COLO829 (cell line): ENCODE results near the gene WNT3A.

Source experiments
- DNase-seq: peaks from one replicate; pipeline ENCODE4 v3.0.0; 2012; ENCODE audit warnings: low spot score

WNT3A gene

DNA sequence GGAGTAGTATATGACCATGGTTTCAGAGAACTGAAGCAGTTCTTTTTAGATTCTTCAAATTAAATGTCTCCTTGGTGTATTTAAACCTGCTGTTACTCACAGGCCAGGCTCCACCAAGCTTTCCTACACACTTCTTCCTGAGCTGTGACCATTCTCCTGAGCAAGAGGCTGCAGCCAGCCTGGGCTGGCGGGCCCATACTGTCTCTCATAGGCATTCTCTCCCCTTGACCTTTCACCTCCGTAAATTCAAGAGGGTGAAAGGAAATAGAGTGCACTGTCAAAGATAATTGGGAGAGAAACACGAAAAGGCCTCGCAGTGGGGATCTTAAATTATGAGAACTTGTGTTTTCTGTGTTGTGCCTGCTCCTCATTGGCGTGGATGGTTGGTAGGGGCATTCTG lies 78.0 kb downstream of the WNT3A start:
- DNase-seq, result no peak

DNA sequence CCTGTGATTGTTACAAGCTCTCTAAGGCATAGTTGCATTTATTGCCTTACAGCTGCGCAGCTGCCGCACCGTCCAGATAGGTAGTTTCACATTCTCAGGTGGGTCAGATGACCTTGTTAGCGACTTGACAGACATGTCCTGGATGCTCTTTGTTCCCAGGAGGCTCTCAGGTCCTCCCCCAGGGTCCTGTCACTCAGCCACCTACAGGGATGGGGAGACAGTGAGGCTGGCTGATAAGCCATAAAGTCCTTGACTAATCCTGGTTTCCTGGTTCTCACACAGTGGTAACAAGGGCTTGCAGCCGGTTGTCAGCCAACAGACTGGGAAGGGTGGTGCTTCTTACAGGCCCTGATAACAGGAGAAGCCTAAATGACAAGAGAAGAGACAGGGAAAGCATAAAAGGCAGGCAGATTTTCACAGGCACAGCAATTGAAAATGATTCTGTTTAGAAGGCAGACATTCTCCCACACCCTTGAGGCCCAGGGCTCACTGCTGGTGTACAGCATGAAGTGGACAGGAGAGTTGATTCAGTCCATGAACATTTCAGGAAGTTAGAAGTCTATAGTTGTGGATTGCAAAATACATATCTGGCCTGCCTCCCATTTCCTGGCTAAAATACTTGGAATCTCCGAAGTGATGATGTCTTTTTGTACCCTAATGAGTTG lies 78.6 kb downstream of the WNT3A start:
- no peak for DNase-seq

DNA sequence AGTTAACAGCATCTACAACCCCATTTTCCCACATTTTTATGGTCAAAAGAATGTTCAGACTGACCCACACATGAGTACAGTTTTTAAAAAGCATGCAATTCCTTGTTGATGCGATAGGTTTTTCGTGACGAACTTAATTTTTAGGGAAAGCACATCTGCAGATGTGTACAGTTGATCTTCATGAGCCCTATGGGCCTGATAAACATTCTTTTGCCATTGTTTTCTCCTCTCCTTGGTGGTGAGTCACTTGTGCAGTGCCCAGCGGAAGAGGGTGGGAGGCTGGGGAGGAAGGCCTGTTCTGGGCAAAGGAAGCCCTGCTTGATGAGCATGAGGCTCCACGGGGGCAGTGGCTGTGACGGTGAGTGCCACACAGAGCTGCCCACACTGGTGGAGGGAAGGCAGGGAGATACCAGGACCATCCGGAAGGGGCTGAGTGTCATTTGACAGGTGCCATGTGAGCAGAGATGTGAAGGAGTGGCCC lies 81.0 kb downstream of the WNT3A start:
- peak; percentile 82 for DNase-seq

DNA sequence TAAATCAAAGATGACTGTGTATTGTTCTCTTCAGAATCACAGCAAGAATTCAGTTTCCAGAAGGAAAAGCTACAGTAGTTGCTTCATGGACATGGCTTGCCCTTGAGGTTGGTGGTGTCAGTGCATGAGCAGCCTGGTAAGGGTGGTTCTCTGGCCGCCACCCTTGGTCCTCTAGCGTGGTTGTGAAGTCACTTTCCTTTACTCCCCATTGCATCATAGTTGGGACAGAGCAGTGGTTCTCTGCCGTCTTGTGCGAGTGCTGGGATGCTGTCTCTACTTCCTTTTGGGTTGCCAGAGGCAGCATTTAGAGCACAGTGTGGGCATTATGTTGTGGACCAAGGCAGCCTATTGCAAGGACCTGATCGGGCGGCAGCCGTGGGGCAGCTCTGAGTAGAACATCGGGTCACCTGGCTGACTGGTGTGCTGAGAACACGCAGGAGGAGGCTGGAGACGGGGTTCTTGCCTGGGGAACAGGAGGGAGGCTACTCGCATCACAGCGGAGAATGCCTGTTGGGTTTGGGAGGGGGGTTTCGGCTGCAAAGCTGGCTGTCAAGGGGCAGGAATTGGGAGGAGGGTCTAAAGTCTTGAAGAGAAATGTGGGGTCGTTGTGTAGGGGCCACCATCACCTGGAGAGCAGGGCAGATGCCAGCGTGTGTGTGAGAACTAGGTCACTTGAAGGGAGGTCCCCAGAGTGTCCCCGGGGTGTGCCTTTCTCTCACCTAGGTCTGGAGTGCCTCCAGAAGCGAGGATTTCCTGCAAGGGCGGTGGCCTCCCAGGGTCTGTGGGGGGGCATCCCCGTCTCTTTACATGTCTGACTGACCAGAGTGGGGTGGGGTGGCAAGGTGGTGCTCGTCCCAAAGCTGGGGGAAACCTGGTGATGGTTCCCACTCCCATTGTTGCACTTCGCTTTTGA lies 82.0 kb downstream of the WNT3A start:
- no peak for DNase-seq

DNA sequence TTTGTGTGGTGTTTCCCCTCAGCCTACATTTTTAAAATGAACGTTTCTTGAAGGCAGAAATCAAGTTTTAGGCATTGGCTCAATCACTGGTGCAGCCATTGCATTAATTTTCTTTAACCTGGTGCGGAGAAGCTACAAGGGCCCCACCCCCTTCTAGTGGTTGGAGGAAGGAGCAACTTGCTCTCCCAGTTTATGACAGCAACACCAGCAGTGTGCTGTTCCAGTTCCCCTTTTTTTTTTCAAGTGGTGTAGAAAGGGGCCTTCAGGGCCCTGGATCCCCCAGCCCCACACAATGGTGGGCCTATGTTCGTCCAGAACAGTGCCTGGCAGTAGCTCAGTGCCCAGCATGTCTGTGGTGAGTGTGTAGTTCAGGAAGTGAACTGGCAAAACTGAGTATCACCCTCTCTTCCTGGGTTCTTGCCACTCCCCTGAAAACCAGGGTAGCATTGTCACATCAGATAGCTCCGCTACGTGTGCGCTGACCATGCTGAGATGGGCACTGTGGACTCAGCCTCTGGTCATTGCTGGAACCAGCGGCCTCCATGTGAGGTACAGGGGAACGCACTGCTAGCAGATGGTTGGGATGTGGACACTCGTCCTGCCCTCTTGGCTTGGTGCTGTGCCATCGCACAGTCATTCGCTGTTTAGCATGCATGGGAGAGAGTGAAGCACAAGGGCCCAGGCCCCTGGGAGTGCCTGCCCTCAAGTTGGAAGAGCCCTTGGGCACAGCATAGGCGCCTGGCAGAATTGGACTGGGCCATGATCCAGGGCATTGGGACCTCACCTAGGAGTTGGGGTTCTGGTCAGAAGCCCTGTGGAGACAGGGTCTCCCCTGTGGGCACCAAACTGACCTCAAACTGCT lies 83.0 kb downstream of the WNT3A start:
- no peak for DNase-seq

DNA sequence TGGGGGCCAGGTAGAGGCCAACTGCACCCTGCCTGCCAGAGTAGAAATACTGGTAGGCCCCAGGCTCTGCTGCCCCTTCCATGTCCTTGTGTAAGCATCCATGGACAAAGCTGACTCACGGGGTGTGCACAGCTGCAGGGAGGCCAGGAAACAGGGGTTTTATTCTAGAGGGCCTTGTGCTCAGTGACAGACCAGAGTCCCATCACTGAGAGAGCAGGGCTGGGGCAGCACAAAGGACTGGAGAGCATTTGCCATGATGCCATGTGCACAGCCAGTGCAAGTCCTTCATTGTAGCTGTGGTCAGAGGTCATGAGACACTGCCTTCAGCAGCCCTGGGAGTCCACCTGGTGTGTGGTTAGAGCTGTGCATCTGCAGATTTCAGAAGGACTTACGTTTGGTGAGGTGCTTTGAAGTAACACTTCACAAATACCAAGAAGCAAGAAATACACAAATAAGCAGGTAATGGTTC lies 83.8 kb downstream of the WNT3A start:
- DNase-seq, result no peak

DNA sequence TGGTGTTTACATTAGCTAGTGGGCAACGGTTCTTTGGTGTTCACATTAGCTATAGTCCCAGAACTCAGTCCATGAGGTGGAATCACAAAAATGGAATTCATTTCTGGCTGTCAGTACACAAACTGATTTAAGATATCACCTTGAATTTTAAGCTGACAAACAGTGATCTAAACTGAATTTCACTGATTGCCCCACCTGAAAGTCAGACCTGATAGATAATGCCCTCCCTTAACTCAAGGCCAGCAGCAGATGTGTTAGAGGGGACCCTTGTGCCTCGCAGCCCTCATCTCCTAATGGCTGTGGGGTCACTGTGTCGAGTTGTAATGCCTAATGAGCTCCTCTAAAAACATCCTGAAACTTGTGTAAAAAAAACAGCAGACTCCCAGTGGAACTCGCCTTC lies 84.3 kb downstream of the WNT3A start:
- DNase-seq, result no peak

DNA sequence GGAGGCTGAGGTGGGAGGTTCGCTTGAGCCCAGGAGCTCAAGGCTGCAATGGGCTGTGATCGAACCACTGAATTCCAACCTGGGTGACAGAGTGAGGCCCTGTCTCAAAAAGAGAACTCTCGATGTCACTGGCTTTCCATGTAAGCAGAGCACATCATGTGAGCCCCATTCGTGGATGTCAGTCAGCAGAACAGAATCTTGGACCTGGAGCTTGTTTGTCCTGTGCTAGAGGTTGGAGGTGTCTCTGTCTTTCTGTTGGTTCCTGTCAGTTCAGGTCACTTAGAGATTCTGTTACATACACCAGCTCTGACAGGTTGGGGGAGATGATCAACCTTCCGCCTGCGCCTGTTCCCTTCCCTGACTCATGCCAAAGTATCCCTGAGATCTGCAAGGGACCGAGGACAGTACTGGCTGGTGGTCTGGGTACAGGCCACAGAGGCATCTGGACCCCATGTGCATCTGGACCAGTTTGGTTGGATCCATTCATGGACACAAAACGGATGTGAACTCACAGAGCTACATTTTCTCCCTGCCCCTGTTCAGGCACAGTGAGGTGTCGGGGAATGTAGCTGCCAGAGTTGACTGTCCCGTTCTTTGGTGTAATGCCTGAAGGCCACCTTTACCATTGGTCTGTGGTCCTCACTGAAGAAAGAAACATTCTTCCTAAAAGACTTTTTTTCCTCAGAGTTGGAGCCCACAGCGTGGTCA lies 85.7 kb downstream of the WNT3A start:
- DNase-seq, result no peak

DNA sequence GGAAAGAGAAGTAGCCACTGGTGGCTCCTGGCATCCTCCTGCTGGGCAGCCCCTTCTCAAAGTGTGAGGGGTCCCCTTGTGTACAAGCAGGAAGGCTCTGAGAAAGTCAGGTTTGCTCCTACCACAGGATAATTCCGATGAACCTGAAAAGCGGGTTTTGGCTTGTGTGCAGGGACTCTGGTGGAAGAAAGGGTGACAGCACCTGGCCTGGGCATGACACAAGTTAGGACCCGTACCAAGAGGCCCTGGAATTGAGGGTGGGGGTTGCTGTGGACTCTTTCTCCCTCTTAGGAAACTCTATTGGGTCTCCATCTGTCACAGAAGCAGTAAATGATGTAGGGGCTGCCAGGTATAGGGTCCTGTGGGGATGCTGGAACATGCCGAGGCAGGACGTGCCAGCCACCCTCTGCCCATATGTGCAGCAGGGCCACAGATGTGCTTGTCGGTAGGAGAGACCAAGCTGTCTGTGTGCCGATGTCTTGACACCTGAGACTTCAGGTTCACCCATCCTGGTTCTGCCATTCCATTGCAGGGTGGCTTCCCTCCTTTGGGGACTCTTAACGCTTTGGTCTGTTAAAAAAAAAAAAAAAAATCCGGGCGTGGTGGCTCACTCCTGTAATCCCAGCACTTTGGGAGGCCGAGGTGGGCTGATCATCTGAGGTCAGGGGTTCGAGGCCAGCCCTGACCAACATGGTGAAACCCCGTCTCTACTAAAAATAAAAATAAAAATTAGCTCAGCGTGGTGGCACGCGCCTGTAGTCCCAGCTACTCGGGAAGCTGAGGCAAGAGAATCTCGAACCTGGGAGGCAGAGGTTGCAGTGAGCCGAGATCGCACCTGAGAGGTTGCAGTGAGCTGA lies 86.5 kb downstream of the WNT3A start:
- DNase-seq, result no peak

DNA sequence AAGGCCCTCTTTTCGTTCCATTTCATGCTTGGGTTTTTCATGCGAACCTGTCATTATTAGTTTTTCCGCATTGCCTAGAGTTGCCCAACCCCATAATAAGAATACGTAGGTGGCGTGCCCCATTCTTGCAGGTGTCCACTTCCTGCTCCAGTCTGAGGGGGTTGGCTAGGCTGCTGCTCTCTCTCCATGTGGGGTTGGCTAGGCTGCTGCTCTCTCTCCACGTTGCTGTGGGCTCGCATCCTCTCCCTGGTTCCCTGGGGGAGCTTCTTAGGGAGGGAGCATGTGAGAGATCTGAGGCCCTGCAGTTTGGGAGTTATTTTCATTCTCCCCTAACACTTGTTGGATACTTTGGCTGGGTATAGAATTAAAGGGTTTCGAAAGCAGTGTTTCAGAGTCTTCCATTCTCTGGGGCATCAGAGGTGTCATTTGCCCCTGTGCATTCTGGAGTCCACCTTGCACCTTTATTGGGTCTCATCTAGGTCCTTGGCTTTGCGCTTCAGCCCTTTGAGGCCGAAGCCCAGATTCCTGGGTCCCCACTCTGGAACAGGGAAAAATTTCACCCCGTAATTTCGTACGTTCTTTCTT lies 87.7 kb downstream of the WNT3A start:
- no peak for DNase-seq

DNA sequence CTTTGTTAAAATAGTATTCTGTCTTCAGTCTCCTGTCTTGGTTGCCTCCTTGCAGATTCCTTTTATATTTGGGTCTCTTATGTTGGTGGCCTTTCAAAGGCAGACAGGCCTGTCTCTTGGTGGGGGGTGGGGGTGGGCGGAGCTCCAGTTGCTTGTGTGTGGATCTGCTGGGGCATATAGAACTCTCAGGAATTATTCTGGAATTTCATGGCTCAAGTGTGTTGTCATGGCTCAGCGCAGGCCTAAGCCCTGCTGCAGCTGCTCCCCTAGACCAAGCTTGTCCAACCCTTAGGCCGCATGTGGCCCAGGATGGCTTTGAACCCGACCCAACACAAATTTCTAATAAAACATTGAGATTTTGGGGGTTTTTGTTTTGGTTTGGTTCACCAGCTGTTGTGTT lies 88.4 kb downstream of the WNT3A start:
- no peak for DNase-seq

DNA sequence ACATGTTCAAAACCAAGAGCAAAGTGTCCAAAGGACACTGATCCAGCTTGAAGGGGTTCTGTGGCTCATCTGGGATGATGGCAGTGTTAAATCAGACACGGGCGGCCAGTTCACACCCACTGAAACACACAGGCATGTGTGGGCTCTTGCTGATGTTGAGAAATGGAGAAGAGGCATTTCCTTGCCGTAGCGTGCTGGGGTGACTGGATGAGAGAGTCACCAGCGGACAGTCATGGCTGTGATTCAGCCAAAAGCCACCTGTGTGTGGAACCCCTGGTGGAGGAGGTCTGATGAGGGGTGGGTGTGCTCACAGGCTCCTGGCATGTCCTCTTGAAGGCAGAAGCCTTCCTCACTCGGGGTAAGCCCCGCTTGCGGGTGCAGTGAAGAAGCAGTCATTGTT lies 89.1 kb downstream of the WNT3A start:
- no peak for DNase-seq

DNA sequence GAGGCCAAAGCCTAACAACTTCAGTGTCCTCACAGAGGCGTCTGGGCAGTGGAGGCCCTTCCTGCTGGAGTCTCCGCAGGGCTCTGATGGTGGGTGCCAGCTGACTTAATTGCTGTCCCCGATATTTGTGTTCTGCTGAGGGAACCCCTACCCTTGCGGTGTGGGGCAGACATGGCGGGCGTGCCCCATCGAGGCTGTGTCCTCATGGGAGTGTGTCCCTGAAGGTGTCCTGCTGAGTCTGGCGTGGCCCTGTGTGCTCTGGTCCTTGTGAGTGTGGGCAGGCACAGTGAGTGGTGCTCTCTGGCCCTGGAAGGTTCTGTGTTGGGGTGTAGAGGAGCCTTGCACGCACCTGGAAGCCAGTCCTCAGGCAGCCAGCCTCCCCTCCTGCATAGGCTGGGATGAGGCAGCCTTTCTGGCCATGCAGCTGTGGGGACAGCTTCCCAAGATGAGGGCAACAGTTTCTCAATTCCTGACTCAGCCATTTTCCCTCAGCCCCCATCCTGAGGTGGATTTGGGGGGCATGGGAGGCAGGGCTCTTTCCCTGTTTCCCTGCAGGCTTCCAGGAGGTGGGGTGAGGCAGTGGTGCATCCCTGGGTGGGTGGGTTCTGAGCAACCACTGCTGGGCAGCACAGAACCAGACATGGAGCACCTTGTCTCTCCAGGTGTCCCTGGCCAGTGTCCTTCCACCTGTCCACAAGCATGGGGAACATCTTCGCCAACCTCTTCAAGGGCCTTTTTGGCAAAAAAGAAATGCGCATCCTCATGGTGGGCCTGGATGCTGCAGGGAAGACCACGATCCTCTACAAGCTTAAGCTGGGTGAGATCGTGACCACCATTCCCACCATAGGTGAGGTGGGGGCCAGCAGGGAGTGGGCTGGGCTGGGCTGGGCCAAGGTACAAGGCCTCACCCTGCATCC lies 89.9 kb downstream of the WNT3A start:
- DNase-seq, result no peak

DNA sequence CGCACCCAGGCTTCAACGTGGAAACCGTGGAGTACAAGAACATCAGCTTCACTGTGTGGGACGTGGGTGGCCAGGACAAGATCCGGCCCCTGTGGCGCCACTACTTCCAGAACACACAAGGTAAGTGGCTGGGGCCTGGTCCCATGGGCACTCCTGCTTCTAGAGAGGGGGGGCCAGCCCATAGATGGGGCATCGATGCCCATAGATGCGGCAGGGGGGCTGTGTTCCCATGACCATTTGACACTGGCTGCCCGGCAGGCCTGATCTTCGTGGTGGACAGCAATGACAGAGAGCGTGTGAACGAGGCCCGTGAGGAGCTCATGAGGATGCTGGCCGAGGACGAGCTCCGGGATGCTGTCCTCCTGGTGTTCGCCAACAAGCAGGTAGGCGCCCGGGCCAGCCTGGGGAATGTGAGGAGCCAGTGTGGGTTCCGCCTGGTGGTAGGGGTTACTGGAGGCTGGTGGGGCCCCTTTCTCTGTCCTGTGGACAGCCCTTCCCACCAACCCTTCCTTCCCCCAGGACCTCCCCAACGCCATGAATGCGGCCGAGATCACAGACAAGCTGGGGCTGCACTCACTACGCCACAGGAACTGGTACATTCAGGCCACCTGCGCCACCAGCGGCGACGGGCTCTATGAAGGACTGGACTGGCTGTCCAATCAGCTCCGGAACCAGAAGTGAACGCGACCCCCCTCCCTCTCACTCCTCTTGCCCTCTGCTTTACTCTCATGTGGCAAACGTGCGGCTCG lies 90.7 kb downstream of the WNT3A start:
- no peak for DNase-seq

DNA sequence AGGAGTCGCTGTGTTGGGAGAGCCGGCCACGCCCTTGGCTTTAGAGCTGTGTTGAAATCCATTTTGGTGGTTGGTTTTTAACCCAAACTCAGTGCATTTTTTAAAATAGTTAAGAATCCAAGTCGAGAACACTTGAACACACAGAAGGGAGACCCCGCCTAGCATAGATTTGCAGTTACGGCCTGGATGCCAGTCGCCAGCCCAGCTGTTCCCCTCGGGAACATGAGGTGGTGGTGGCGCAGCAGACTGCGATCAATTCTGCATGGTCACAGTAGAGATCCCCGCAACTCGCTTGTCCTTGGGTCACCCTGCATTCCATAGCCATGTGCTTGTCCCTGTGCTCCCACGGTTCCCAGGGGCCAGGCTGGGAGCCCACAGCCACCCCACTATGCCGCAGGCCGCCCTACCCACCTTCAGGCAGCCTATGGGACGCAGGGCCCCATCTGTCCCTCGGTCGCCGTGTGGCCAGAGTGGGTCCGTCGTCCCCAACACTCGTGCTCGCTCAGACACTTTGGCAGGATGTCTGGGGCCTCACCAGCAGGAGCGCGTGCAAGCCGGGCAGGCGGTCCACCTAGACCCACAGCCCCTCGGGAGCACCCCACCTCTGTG lies 91.6 kb downstream of the WNT3A start:
- no peak for DNase-seq

DNA sequence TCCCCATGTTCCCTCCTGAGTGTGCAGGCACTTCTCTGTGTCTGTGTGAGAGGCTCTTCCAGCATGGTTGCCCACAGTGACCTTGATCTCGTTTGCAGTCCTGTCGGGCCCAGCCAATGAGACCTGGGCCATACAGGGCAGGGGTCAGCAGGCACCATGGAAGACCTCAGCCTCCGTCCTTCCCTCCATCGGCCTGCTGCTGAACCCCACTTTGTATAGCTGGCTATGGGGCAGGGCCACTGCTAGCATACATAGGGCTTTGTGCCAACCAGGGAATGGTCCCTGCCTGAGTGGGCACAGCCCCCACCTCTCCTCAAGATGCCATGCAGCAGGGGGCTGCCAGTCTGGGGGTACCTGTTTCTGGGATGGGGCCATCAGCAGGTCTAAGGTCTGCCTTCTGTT lies 92.5 kb downstream of the WNT3A start:
- DNase-seq, result no peak

DNA sequence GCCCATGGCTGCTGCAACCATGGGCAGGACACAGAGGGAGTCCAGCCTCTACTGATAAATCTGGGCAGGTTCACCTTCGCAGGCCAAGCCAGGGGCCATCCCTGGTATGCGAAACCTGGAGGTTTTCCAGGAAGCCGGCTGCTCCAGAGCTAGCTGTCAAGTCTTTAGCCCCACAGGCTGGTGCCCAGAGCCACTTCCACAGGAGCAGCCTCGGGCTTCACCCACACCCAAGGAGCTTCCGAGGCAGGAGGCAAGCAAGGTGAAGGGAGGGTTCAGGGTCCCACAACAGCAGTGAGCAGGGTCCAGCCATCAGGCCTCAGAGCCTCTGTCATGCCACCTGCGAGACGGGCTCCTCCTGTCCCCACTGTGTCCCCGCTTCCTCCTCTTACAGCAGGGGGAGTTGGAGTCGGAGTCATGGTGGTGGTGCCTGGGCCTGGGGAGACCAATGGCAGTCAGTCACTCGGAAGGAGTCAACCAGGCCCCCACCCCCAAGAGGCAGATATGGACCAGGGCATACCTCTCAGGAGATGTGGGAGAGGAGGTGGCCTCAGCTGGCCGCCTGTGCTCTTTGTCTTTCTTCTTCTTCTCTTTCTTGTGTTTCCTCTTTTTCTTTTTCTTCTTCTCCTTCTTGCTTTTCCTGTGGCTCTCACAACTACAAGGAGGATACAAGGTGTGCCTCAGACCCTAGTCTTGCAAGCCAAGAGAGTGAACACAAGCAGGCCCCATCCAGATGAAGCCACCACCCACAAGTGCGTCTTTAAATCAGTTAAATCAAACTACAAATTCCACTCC lies 94.2 kb downstream of the WNT3A start:
- DNase-seq, result no peak
